Left hindlimb (tissue), 1 donor: ENCODE measurements around the gene TANGO2.

Experiments
- DNase-seq: peaks from one replicate; pipeline ENCODE4 v3.0.0-alpha.2; 2018

The TANGO2 gene

GRCh38 chr22:20020533-20021195, at the start of gene TANGO2:
TSS of gene TANGO2 (plus strand) at chr22:20021110. CDS start at chr22:20036799, 15,689 bp downstream.
- peak; percentile 92 for DNase-seq

GRCh38 chr22:19971276-19972124, 49.4 kb upstream of the TANGO2 start:
- DNase-seq, result no peak

GRCh38 chr22:19972251-19972650, 48.7 kb upstream of the TANGO2 start:
- DNase-seq, result no peak

- no peak for DNase-seq
Measured at GRCh38 chr22:19972652-19973550, 48.0 kb upstream of the TANGO2 start.

- DNase-seq, result no peak
Measured at GRCh38 chr22:19973551-19974267, 47.2 kb upstream of the TANGO2 start.

GRCh38 chr22:19974268-19974861, 46.5 kb upstream of the TANGO2 start:
- peak; percentile 78 for DNase-seq

- no peak for DNase-seq
Measured at GRCh38 chr22:19974935-19975706, 45.8 kb upstream of the TANGO2 start.

GRCh38 chr22:19975707-19976035, 45.2 kb upstream of the TANGO2 start:
- DNase-seq, result no peak

GRCh38 chr22:19976671-19977070, 44.2 kb upstream of the TANGO2 start:
- DNase-seq, result no peak

GRCh38 chr22:19977296-19978243, 43.3 kb upstream of the TANGO2 start:
- DNase-seq, result no peak

GRCh38 chr22:19978748-19979147, 42.2 kb upstream of the TANGO2 start:
- no peak for DNase-seq

- DNase-seq, result no peak
Measured at GRCh38 chr22:19979712-19980493, 41.0 kb upstream of the TANGO2 start.

GRCh38 chr22:19980766-19981165, 40.1 kb upstream of the TANGO2 start:
- DNase-seq, result peak; percentile 17

- peak; percentile 27 for DNase-seq
Measured at GRCh38 chr22:19981171-19981960, 39.5 kb upstream of the TANGO2 start.

GRCh38 chr22:19981961-19982920, 38.7 kb upstream of the TANGO2 start:
- peak; percentile 23 for DNase-seq

GRCh38 chr22:19982991-19983578, 37.8 kb upstream of the TANGO2 start:
- peak; percentile 40 for DNase-seq

- DNase-seq, result peak; percentile 31
Measured at GRCh38 chr22:19983741-19984140, 37.2 kb upstream of the TANGO2 start.
